Duodenal mucosa (tissue), 2 donors: ENCODE data around the gene POLD3.
A peak's percentile ranks its signal among the peaks of the same experiment; 100 is the strongest.
"Not testable (repeated sequence)": the region's sequence is repeated elsewhere in the genome, so short reads cannot be mapped to it uniquely, and the experiment has no call there.

Experiments
- H3K27ac ChIP-seq: one replicate; pipeline ENCODE4 v1.7.0; 2013; ENCODE audit warnings: low read depth, low read length
- H3K27me3 ChIP-seq, 2 donors: one replicate each; pipeline ENCODE4 v1.7.0; 2013; ENCODE audit warnings: low read length in 2 of 2, control low read depth in 1 of 2; ENCODE audit not compliant: insufficient read depth in 2 of 2, control insufficient read depth in 1 of 2
- H3K36me3 ChIP-seq, 2 donors: one replicate each; pipeline ENCODE4 v1.7.0; 2013; ENCODE audit warnings: low read length in 2 of 2, control low read depth in 1 of 2; ENCODE audit not compliant: insufficient read depth in 2 of 2, control insufficient read depth in 1 of 2
- H3K4me1 ChIP-seq, 2 donors: one replicate each; pipeline ENCODE4 v1.7.0; 2013; ENCODE audit warnings: low read length in 2 of 2, control low read depth in 1 of 2; ENCODE audit not compliant: insufficient read depth in 2 of 2, control insufficient read depth in 1 of 2
- H3K4me3 ChIP-seq, 2 donors: one replicate each; pipeline ENCODE4 v1.7.0; 2013; ENCODE audit warnings: low read length in 2 of 2, low read depth in 1 of 2
- H3K9ac ChIP-seq, 2 donors: one replicate each; pipeline ENCODE4 v1.7.0; 2013; ENCODE audit warnings: low read length in 2 of 2, low read depth in 1 of 2
- H3K9me3 ChIP-seq, 2 donors: one replicate each; pipeline ENCODE4 v1.7.0; 2013; ENCODE audit warnings: low read length in 2 of 2, control low read depth in 1 of 2; ENCODE audit not compliant: control insufficient read depth in 1 of 2

POLD3 gene

DNA sequence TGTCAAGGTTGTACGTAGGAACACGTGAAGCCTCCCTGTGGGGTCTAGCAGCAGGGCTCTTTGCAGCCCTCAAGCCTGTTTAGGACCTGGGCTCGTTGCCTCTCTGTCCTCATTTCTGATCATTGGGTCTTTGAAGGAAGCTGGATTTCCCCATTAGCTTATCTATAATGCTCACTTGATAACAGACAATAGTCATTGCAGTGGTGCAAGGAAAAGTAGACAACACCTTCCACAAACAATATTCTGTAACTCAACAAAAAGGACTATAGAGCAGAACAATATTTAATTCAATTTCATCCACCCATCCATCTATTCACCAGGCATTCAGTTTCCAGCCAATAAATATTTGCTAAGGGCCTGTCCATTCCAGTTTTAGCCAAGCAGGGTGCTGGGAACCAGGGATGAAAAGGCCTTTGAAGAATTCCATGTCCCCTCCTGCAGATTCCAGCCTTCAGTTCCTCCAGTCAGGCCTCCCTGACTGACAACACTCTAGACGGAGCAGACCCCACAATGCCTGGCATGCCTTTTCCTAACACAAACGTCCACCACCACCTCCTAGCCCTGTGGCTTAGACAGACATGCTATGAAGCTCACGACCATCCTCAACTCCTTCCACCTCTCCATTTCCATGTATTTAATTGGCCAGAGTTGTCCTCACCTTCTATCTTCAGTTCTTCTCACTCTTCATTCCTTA is 12.7 kb upstream of the POLD3 start:
- peak overlapping the region in 1 of 2 donors; percentile 17 for H3K4me3 ChIP-seq
- H3K9ac ChIP-seq, result no peak overlapping the region
- no peaks in the 10 kb centered on the region for H3K9me3 ChIP-seq
- H3K4me1 ChIP-seq, result peaks cover 42 to 45% of the 10 kb centered on the region in 2 donors
- no peaks in the 10 kb centered on the region for H3K27me3 ChIP-seq
- H3K36me3 ChIP-seq, result no peaks in the 10 kb centered on the region
- no peak overlapping the region for H3K27ac ChIP-seq

DNA sequence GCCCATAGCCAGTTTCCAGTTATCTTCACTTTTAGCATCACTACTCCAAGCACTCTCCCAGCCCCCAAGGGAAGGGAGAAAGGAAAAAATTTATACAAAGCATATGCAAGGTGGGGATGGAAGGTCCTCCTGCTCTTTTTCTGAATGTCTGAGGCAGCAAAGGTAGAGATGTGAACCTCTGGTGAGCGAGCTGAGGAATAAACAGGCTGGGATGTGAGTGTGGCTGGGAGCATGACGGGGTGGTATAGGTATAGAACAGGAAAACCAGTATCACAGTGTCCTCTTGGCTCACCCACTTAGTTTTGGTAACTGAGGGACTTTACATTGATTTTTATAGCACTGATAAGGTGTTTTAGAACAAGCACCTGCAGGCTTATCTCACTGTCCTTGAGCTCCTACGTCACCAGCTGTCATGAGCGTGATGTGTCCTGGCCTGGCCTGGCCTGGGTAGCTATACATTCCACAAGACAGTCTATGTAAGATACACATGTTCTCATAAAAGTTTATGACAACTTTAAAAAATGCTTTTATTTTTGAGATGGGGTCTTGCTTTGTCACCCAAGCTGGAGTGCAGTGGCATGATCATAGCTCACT is 10.3 kb upstream of the POLD3 start:
- Histone ChIP-seq H3K4me1 (peaks cover 45 to 46% of the 10 kb centered on the region in 2 donors), H3K4me3 (no peak overlapping the region), H3K9ac (peak overlapping the region in 1 of 2 donors; percentile 16), H3K9me3 (no peaks in the 10 kb centered on the region), H3K27me3 (no peaks in the 10 kb centered on the region), H3K27ac (no peak overlapping the region), H3K36me3 (no peaks in the 10 kb centered on the region)

DNA sequence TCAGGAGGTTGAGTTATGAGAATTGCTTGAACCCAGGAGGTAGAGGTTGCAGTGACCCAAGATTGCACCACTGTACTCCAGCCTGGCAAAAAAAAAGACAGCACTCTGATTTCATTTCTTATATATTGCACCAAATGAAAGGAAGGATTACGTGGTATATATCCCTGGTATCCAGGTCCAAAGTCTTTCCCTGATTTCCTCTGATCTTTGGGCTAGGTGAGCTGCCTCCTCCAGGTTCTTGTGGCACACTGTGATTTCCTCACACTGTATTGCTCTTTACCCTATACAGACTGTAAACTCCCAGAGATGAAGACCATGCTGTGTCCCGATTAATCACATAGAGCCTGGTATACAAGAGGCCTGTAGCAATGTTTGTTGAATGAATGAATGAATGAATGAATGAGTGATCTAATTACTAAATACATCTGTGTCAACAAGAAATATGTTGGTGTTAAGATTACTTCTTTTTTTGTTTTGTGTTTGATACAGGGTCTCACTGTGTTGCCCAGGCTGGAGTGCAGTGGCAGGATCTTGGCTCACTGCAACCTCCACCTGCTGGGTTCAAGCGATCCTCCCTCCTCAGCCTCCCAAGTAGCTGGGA is 9.3 kb upstream of the POLD3 start:
- Histone ChIP-seq H3K27ac (no peak overlapping the region), H3K36me3 (no peaks in the 10 kb centered on the region), H3K4me3 (no peak overlapping the region), H3K9ac (no peak overlapping the region), H3K9me3 (no peaks in the 10 kb centered on the region), H3K27me3 (no peaks in the 10 kb centered on the region), H3K4me1 (peaks cover 40 to 42% of the 10 kb centered on the region in 2 donors)

DNA sequence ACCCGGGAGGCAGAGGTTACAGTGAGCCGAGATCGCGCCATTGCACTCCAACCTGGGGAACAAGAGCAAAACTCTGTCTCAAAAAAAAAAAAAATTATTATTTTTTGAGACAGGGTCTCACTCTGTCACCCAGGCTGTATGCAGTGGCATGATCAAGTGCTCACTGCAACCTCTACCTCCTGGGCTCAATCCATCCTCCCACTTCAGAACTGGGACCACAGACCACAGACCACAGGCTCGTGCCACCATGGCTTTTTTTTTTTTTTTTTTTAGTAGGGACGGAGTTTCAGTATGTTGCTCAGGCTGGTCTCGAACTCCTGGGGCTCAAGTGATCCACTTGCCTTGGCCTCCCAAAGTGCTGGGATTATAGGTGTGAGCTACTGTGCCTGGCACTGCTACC is 1.9 kb upstream of the POLD3 start:
- H3K27ac ChIP-seq, H3K4me3 ChIP-seq, H3K9me3 ChIP-seq, H3K27me3 ChIP-seq, H3K9ac ChIP-seq, H3K36me3 ChIP-seq: not testable (repeated sequence)
- H3K4me1 ChIP-seq, result peaks cover 6 to 16% of the 10 kb centered on the region in 2 donors

DNA sequence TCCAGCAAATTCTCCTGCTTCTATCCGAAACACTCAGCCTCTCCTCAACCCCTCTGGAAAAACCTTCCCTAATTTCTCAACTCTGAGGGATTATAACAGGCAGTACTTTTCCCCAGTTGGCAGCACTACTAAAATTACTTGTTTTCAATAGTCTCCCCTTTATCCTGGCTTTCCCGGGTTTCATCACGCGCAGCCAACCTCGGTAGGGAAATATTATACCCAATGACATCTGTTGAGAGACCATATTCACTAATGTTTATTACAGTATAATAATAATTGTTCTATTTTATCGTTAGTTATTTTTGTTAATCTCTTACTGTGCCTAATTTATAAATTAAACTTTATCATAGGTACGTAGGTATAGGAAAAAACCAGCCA is 330 bp upstream of the POLD3 start:
- Histone ChIP-seq H3K36me3 (peaks cover 0 to 8% of the 10 kb centered on the region in 2 donors), H3K4me1 (peaks cover 6 to 12% of the 10 kb centered on the region in 2 donors), H3K27ac (no peak overlapping the region), H3K27me3 (no peaks in the 10 kb centered on the region), H3K9ac (peak overlapping the region; percentile 14 to 91), H3K9me3 (no peaks in the 10 kb centered on the region), H3K4me3 (peak overlapping the region; percentile 90 to 99)

DNA sequence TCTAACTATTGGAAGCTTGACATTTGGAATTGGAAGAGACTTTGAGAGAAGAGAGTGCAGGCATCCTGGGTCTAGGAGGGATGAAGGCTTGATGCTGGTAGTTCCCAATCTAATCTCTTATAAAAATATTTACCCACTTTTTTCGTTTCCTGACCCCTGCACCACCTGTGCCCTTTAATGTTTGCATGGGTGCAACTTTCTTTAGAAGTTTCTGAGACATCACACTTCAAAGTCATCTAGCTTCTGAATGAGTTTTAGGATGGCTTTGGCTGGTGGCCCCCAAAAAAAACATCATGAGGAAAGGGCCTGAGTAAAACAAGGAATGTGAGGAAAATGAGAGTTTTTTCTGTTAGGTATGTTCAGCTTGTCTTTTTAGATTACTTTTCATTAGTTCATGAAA is 1.1 kb downstream of the POLD3 start:
- Histone ChIP-seq H3K27ac (no peak overlapping the region), H3K4me1 (peaks cover 6 to 12% of the 10 kb centered on the region in 2 donors), H3K9me3 (no peaks in the 10 kb centered on the region), H3K4me3 (peak overlapping the region; percentile 90 to 99), H3K9ac (peak overlapping the region; percentile 84 to 91), H3K36me3 (peaks cover 0 to 18% of the 10 kb centered on the region in 2 donors), H3K27me3 (no peaks in the 10 kb centered on the region)

DNA sequence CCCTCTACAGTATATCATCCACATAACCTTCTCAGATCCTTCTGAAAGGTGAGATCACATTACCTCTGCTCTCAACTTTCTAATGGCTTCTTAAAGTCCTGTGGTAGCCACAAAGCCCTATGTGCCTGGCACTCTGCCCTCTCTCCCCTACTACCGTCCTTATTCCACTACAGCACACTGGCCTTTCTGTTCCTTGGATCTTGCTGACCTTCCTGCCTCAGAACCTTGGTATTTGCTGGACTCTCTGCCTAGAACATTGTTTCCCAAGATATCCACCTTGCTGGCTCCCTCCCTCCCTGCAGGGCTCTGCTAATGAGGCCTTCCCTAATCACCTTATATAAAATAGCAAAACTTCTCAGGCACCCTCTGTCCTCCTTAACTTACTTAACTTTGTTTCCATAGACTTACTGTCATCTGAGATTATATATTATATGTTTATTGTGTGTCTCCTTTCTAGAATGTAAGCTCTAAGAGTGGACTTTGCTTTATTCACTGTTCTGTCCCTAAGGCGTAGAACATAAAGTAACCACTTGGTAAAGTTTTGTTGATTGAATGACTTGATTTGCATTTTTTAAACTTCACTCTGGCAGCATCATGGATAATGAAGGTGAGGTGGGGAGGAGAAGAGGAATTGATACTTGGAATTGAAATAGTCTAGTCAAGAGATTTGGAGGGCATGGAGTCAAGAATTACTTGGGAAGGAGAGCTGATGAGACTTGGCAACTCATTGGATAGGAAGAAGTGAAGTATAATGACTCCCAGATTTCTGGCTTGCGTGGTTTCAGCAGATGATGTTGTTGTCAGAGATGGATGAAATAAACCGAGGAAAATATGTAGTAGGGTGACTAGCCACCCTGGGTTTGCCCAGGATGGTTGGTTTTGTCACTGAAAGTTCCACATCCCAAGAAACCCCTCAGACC is 10.5 kb downstream of the POLD3 start:
- Histone ChIP-seq H3K9ac (no peak overlapping the region), H3K4me1 (peaks cover 0 to 4% of the 10 kb centered on the region in 2 donors), H3K4me3 (no peak overlapping the region), H3K9me3 (no peaks in the 10 kb centered on the region), H3K27me3 (no peaks in the 10 kb centered on the region), H3K27ac (no peak overlapping the region), H3K36me3 (peaks cover 6 to 62% of the 10 kb centered on the region in 2 donors)

DNA sequence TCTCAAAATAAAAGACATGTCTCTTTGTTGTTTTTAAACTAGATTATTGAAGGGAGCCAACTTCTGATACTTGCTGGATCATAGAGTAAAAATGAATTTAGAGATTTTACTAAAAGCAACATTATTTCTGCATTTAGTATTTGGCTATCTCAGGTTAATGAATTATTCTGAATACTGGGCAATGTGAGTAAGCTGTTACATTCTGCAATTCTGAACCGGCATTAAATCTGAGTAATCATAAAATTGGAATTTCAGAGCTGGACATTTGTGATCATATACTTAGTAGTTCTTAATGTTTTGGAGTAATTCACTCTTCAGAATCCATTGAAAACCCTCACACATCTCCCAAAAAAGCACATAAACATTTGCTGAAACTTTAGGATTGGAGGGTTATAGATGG is 11.5 kb downstream of the POLD3 start:
- H3K36me3 ChIP-seq, result peaks cover 6 to 59% of the 10 kb centered on the region in 2 donors
- H3K9me3 ChIP-seq, result no peaks in the 10 kb centered on the region
- no peak overlapping the region for H3K9ac ChIP-seq
- no peak overlapping the region for H3K27ac ChIP-seq
- peaks cover 0 to 4% of the 10 kb centered on the region in 2 donors for H3K4me1 ChIP-seq
- H3K27me3 ChIP-seq, result no peaks in the 10 kb centered on the region
- no peak overlapping the region for H3K4me3 ChIP-seq

DNA sequence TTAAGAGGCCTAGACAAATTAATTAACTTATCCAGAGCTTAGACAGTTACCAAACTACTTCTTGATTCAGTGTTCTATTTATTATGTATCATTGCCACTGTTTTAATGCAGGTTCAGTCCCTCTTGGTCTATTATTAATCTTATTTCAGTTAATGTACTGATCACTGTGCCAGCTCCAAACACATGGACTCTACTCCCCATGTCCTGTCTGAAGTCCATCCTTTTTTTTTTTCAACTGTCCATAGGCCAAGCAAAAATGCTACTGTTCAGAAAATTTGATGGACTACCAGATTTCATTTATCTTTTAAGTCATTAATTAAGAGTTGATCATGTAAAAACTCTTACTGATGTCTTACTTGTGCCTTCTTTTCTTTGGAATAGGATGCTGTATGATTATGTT is 11.9 kb downstream of the POLD3 start:
- Histone ChIP-seq H3K9ac (no peak overlapping the region), H3K27ac (no peak overlapping the region), H3K27me3 (no peaks in the 10 kb centered on the region), H3K4me3 (no peak overlapping the region), H3K36me3 (peaks cover 6 to 57% of the 10 kb centered on the region in 2 donors), H3K9me3 (no peaks in the 10 kb centered on the region), H3K4me1 (peaks cover 0 to 4% of the 10 kb centered on the region in 2 donors)
